Duodenal mucosa (tissue), 2 donors: ENCODE measurements around the gene CTBP1.

ENCODE experiments used
- H3K27ac ChIP-seq: one replicate; pipeline ENCODE4 v1.7.0; 2013; ENCODE audit warnings: low read depth, low read length
- H3K27me3 ChIP-seq, 2 donors: one replicate each; pipeline ENCODE4 v1.7.0; 2013; ENCODE audit warnings: low read length in 2 of 2, control low read depth in 1 of 2; ENCODE audit not compliant: insufficient read depth in 2 of 2, control insufficient read depth in 1 of 2
- H3K36me3 ChIP-seq, 2 donors: one replicate each; pipeline ENCODE4 v1.7.0; 2013; ENCODE audit warnings: low read length in 2 of 2, control low read depth in 1 of 2; ENCODE audit not compliant: insufficient read depth in 2 of 2, control insufficient read depth in 1 of 2
- H3K4me1 ChIP-seq, 2 donors: one replicate each; pipeline ENCODE4 v1.7.0; 2013; ENCODE audit warnings: low read length in 2 of 2, control low read depth in 1 of 2; ENCODE audit not compliant: insufficient read depth in 2 of 2, control insufficient read depth in 1 of 2
- H3K4me3 ChIP-seq, 2 donors: one replicate each; pipeline ENCODE4 v1.7.0; 2013; ENCODE audit warnings: low read length in 2 of 2, low read depth in 1 of 2
- H3K9ac ChIP-seq, 2 donors: one replicate each; pipeline ENCODE4 v1.7.0; 2013; ENCODE audit warnings: low read length in 2 of 2, low read depth in 1 of 2
- H3K9me3 ChIP-seq, 2 donors: one replicate each; pipeline ENCODE4 v1.7.0; 2013; ENCODE audit warnings: low read length in 2 of 2, control low read depth in 1 of 2; ENCODE audit not compliant: control insufficient read depth in 1 of 2

Gene CTBP1

GRCh38 chr4:1198098-1198844 is 50.7 kb downstream of the CTBP1 start:
- Histone ChIP-seq H3K9ac (no peak overlapping the region), H3K27me3 (no peaks in the 10 kb centered on the region), H3K9me3 (no peaks in the 10 kb centered on the region), H3K4me1 (peaks cover 18 to 30% of the 10 kb centered on the region in 2 donors), H3K4me3 (no peak overlapping the region), H3K27ac (no peak overlapping the region), H3K36me3 (peaks cover 0 to 6% of the 10 kb centered on the region in 2 donors)

GRCh38 chr4:1196421-1197183 is 52.3 kb downstream of the CTBP1 start:
- H3K9me3 ChIP-seq: no peaks in the 10 kb centered on the region
- H3K27ac ChIP-seq: no peak overlapping the region
- H3K4me3 ChIP-seq: no peak overlapping the region
- H3K36me3 ChIP-seq: peaks cover 0 to 6% of the 10 kb centered on the region in 2 donors
- no peak overlapping the region for H3K9ac ChIP-seq
- H3K27me3 ChIP-seq: no peaks in the 10 kb centered on the region
- H3K4me1 ChIP-seq: peaks cover 19 to 35% of the 10 kb centered on the region in 2 donors

- peaks cover 0 to 6% of the 10 kb centered on the region in 2 donors for H3K36me3 ChIP-seq
- H3K27ac ChIP-seq: no peak overlapping the region
- H3K9me3 ChIP-seq: no peaks in the 10 kb centered on the region
- no peak overlapping the region for H3K4me3 ChIP-seq
- no peaks in the 10 kb centered on the region for H3K27me3 ChIP-seq
- H3K9ac ChIP-seq: no peak overlapping the region
- peaks cover 24 to 32% of the 10 kb centered on the region in 2 donors for H3K4me1 ChIP-seq
Measured at GRCh38 chr4:1195891-1196401, 53.0 kb downstream of the CTBP1 start.

- Histone ChIP-seq H3K4me1 (peaks cover 24 to 26% of the 10 kb centered on the region in 2 donors), H3K9ac (no peak overlapping the region), H3K36me3 (peaks cover 0 to 6% of the 10 kb centered on the region in 2 donors), H3K27me3 (no peaks in the 10 kb centered on the region), H3K4me3 (no peak overlapping the region), H3K9me3 (no peaks in the 10 kb centered on the region), H3K27ac (peak overlapping the region; percentile 20)
Measured at GRCh38 chr4:1195109-1195671, 53.7 kb downstream of the CTBP1 start.

GRCh38 chr4:1194010-1194900 is 54.7 kb downstream of the CTBP1 start:
- no peaks in the 10 kb centered on the region for H3K9me3 ChIP-seq
- no peak overlapping the region for H3K4me3 ChIP-seq
- no peaks in the 10 kb centered on the region for H3K27me3 ChIP-seq
- peaks cover 19 to 24% of the 10 kb centered on the region in 2 donors for H3K4me1 ChIP-seq
- H3K9ac ChIP-seq: peak overlapping the region in 1 of 2 donors; percentile 32
- peak overlapping the region; percentile 75 for H3K27ac ChIP-seq
- peaks cover 0 to 6% of the 10 kb centered on the region in 2 donors for H3K36me3 ChIP-seq

- Histone ChIP-seq H3K9me3 (no peaks in the 10 kb centered on the region), H3K4me1 (peaks cover 19 to 24% of the 10 kb centered on the region in 2 donors), H3K4me3 (no peak overlapping the region), H3K27ac (peak overlapping the region; percentile 75), H3K27me3 (no peaks in the 10 kb centered on the region), H3K9ac (peak overlapping the region in 1 of 2 donors; percentile 46), H3K36me3 (peaks cover 0 to 6% of the 10 kb centered on the region in 2 donors)
Measured at GRCh38 chr4:1193206-1194009, 55.5 kb downstream of the CTBP1 start.

- peak overlapping the region; percentile 1 to 46 for H3K9ac ChIP-seq
- H3K27ac ChIP-seq: peak overlapping the region; percentile 64
Measured at GRCh38 chr4:1192493-1193205, 56.3 kb downstream of the CTBP1 start.

GRCh38 chr4:1192091-1192492 is 56.8 kb downstream of the CTBP1 start:
- Histone ChIP-seq H3K4me1 (peaks cover 19 to 25% of the 10 kb centered on the region in 2 donors), H3K27me3 (no peaks in the 10 kb centered on the region), H3K9ac (peak overlapping the region; percentile 1 to 46), H3K36me3 (peaks cover 0 to 6% of the 10 kb centered on the region in 2 donors), H3K27ac (peak overlapping the region; percentile 77), H3K4me3 (no peak overlapping the region), H3K9me3 (no peaks in the 10 kb centered on the region)

More at GRCh38 chr4:1192493-1193205, 56.3 kb downstream of the CTBP1 start:
- Histone ChIP-seq H3K36me3 (peaks cover 0 to 6% of the 10 kb centered on the region in 2 donors), H3K4me3 (no peak overlapping the region), H3K27me3 (no peaks in the 10 kb centered on the region), H3K9me3 (no peaks in the 10 kb centered on the region), H3K4me1 (peaks cover 19 to 24% of the 10 kb centered on the region in 2 donors)
